Activated CD8-positive, alpha-beta memory T cell treated with anti-CD3 and anti-CD28 coated beads for 1 hour (primary cell): Measurements from ENCODE around the gene RELL2.

Source experiments
- DNase-seq, 2 donors: peaks; one replicate each; pipeline ENCODE4 v3.0.0-alpha.2; 2020; ENCODE audit warnings: low read depth in 1 of 2; ENCODE audit errors: extremely low read depth in 1 of 2

Gene RELL2

GRCh38 chr5:141618030-141618803, 18.6 kb upstream of the RELL2 start:
- peak in 1 of 2 donors; percentile 24 for DNase-seq

GRCh38 chr5:141618804-141619554, 17.8 kb upstream of the RELL2 start, which contains the start of gene DIAPH1:
Gene DIAPH1 (minus strand): TSS chr5:141619000. CDS start chr5:141618914, 86 bp downstream.
- peak; percentile 95 to 98 for DNase-seq

- DNase-seq, result no peak
Observed at GRCh38 chr5:141623186-141623585, 13.6 kb upstream of the RELL2 start.

- no peak for DNase-seq
Observed at GRCh38 chr5:141623611-141624010, 13.2 kb upstream of the RELL2 start.

GRCh38 chr5:141628175-141628788, 8.5 kb upstream of the RELL2 start:
- DNase-seq, result no peak

- no peak for DNase-seq
Observed at GRCh38 chr5:141630570-141631140, 6.1 kb upstream of the RELL2 start.

- no peak for DNase-seq
Observed at GRCh38 chr5:141632650-141633049, 4.1 kb upstream of the RELL2 start.

- DNase-seq, result no peak
Observed at GRCh38 chr5:141633871-141634561, 2.8 kb upstream of the RELL2 start.

- DNase-seq, result no peak
Observed at GRCh38 chr5:141634720-141635119, 2.1 kb upstream of the RELL2 start.

GRCh38 chr5:141635646-141636045, 1.2 kb upstream of the RELL2 start:
- no peak for DNase-seq

- DNase-seq, result peak in 1 of 2 donors; percentile 10
Observed at GRCh38 chr5:141636106-141636412, 738 bp upstream of the RELL2 start.

- DNase-seq, result peak in 1 of 2 donors; percentile 37
Observed at GRCh38 chr5:141637123-141637766, 448 bp downstream of the RELL2 start.

- peak in 1 of 2 donors; percentile 42 for DNase-seq
Observed at GRCh38 chr5:141637767-141638419, 1.1 kb downstream of the RELL2 start.

GRCh38 chr5:141638771-141639170, 2.0 kb downstream of the RELL2 start:
- no peak for DNase-seq

- DNase-seq, result no peak
Observed at GRCh38 chr5:141639357-141640050, 2.7 kb downstream of the RELL2 start.

- DNase-seq, result no peak
Observed at GRCh38 chr5:141640051-141640415, 3.2 kb downstream of the RELL2 start.

- no peak for DNase-seq
Observed at GRCh38 chr5:141640698-141641097, 3.9 kb downstream of the RELL2 start.

GRCh38 chr5:141641634-141642267, 5.0 kb downstream of the RELL2 start:
- no peak for DNase-seq

GRCh38 chr5:141646026-141646425, 9.2 kb downstream of the RELL2 start:
- DNase-seq, result no peak
